ENCODE data around the gene TMPO.
A peak's percentile ranks its signal among the peaks of the same experiment; 100 is the strongest.
"Not testable (repeated sequence)": the region's sequence is repeated elsewhere in the genome, so short reads cannot be mapped to it uniquely, and the experiment has no call there.

TMPO gene

DNA sequence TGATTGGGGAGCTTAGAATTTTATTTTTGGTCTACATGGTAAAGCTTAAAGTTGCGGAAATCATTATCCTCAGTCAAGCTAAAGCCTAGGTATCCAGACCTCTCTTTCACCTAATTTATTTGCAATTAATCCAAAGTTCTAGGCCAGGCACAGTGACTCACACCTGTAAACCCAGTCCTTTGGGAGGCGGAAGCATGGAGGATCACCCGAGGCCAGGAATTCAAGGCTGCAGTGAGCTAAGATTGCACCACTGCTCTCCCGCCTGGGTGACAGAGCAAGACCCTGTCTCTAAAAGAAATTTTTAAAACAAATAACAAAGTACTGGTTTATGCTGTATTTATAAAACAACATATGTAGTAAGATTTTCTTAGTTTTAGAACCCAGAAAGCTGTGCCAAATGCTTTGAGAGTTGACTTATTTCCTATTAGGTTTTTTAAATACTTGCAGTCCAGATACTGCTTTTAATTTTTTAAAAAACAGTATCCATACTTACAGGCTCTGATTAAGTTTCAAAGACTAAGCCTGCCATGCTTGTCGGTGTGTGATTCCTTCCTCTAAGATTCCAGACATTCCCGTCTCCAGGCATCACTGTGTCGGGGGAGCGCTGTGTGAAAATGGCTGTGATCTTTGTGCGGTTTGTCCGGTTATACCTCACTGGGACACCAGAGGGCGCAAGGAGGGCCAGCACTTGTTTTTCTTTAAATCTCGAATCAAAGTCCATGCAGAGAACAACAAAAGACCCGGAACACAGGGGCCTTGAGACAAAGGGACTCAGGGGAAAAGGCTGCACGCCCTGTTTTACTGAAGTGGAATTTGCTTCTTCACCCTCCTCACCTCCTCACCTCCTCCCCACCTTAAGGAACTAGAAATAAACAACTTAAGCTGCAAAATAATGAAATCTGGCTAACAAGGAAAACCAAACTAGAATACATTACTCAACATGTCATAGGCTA lies 24.6 kb upstream of the TMPO start:
- no peak overlapping the region for H3K4me3 ChIP-seq (ENCODE audit: low read depth, low read length)
- in situ Hi-C loops (cut with HindIII; ENCODE audit: low sequenced_read_pairs), result no loop called here
- peak; percentile 92 for DNase-seq (ENCODE audit: low read depth, low spot score)
- TF ChIP-seq, protein P1, sequence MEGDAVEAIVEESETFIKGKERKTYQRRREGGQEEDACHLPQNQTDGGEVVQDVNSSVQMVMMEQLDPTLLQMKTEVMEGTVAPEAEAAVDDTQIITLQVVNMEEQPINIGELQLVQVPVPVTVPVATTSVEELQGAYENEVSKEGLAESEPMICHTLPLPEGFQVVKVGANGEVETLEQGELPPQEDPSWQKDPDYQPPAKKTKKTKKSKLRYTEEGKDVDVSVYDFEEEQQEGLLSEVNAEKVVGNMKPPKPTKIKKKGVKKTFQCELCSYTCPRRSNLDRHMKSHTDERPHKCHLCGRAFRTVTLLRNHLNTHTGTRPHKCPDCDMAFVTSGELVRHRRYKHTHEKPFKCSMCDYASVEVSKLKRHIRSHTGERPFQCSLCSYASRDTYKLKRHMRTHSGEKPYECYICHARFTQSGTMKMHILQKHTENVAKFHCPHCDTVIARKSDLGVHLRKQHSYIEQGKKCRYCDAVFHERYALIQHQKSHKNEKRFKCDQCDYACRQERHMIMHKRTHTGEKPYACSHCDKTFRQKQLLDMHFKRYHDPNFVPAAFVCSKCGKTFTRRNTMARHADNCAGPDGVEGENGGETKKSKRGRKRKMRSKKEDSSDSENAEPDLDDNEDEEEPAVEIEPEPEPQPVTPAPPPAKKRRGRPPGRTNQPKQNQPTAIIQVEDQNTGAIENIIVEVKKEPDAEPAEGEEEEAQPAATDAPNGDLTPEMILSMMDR (IDR thresholded peaks at IDR 0.05; ENCODE audit: low read depth, low read length), result peak; percentile 88

DNA sequence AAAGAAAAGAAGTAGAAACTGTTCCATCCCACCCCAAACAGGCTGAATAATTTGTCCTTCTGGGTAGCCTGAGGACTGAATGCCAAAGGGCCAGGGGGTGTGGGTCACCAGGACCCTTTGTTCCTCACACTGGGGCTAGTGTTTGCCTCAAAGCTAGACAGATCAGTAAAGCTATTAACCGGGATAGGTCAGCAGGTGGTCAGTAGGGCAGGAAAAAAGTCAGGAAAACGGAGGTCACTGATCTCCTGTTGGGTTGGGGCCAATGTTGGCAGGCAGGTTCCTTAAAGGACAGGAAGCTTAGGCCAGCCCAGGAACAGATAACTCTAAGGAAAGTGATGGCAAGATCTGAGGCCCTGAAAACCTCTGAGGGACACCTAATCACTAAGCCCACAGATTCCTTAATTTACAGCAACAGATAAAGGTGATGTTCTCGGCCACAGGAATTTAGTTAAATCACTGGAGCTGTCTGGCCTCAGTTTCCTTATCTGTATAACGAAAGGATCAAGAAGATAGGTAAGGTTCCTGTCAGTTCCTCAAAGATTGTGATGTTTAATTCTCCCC lies 22.7 kb upstream of the TMPO start:
- TF ChIP-seq, protein P1 (IDR thresholded peaks at IDR 0.05; ENCODE audit: low read depth, low read length), result no peak
- in situ Hi-C loops (cut with HindIII; ENCODE audit: low sequenced_read_pairs), result no loop called here
- no peak for DNase-seq (ENCODE audit: low read depth, low spot score)
- no peak overlapping the region for H3K4me3 ChIP-seq (ENCODE audit: low read depth, low read length)

DNA sequence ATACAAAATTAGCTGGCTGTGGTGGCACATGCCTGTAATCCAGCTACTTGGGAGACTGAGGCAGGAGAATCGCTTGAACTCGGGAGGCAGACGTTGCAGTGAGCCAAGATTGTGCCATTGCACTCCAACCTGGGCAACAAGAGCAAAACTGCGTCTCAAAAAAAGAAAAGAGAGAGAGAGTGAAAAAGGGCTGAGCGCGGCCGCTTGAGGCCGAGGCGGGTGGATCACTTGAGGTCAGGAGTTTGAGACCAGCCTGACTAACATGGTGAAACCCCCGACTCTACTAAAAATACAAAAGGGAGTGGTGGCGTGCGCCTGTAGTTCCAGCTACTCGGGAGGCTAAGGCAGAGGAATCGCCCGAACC lies 14.1 kb upstream of the TMPO start:
- H3K4me3 ChIP-seq (ENCODE audit: low read depth, low read length); DNase-seq (ENCODE audit: low read depth, low spot score); in situ Hi-C loops (cut with HindIII; ENCODE audit: low sequenced_read_pairs): not testable (repeated sequence)

DNA sequence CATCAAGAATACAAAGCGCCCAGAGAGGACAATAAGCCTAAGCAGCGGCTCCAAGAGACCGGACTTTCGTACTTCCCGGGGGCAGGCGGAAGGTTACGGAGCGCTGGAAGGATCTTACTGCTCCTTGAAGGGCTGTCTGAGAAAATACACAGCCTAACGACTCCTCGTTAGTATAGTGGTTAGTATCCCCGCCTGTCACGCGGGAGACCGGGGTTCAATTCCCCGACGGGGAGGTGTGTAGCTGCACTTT lies 12.1 kb upstream of the TMPO start:
- H3K4me3 ChIP-seq (ENCODE audit: low read depth, low read length), result peak overlapping the region; percentile 82
- TF ChIP-seq, protein P1 (IDR thresholded peaks at IDR 0.05; ENCODE audit: low read depth, low read length), result no peak
- in situ Hi-C loops (cut with HindIII; ENCODE audit: low sequenced_read_pairs), result no loop called here
- peak; percentile 96 for DNase-seq (ENCODE audit: low read depth, low spot score)

DNA sequence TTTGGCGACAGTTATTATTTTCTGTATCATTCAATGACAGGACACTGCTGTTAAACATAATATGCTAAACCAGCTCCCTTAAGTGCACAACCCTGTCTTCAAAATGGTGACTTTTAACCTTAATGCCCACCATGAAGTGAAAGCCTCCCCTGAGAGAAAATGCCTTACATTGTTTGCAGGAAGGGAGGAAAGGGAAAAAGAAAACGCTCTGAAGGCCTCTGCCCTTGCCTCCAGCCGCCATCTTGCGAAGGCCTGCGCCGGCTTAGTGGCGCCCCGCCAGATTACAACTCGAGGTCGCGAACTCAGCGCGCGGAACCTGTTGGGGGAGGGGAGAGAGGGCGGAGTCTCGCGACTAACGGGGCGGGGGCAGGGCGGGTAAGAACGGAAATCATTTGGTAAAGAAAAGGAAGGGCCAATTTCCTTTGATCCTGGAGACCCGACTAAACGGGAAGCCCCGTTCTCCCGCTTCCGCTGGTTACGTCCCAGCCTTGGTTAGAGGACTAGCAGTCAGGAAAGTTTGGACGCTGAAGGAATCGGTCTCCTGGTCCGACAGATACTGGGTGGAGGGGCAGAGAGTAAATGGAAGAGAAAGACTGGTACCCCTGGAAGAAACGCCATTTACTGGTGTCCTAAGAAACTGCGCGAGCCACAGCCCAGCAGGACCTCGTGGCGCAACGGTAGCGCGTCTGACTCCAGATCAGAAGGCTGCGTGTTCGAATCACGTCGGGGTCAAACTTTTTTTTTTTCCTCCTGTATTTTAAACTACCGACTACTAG lies 11.6 kb upstream of the TMPO start:
- peak overlapping the region; percentile 82 for H3K4me3 ChIP-seq (ENCODE audit: low read depth, low read length)
- peak; percentile 98 for DNase-seq (ENCODE audit: low read depth, low spot score)
- in situ Hi-C loops (cut with HindIII; ENCODE audit: low sequenced_read_pairs), result no loop called here
- TF ChIP-seq, protein P1 (IDR thresholded peaks at IDR 0.05; ENCODE audit: low read depth, low read length), result no peak

DNA sequence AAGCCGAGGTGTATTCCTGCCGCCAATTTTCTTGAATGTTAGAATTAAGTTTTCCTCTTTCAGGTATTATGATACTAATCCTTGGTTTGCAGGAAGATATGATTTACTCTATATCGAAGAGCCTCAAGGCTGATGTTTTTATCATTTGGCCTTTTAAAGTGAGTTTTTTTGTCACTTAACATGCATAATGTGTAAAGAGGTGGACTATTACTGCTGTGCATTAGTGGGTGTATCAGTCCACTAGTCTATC lies 11.1 kb upstream of the TMPO start:
- DNase-seq (ENCODE audit: low read depth, low spot score), result no peak
- peak overlapping the region; percentile 82 for H3K4me3 ChIP-seq (ENCODE audit: low read depth, low read length)
- TF ChIP-seq, protein P1 (IDR thresholded peaks at IDR 0.05; ENCODE audit: low read depth, low read length), result no peak
- in situ Hi-C loops (cut with HindIII; ENCODE audit: low sequenced_read_pairs), result no loop called here

DNA sequence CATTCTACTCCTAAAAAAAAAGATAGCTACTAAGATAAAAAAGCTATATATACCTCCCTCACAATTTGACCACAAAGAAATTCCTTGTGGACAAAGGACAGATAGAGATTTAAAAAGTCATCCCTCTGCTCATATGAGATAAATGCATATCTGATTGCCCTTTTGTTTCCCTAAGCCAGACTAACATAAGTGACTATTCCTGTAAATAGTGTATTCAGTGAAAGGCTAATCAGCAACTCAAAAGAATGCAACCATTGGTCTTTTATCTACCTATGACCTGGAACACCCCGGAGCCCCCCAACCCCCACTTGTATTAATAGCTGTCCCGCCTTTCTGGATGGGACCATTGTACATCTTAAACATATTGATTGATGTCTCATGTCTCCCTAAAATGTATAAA lies 6.3 kb upstream of the TMPO start:
- in situ Hi-C loops (cut with HindIII; ENCODE audit: low sequenced_read_pairs), result no loop called here
- TF ChIP-seq, protein P1 (IDR thresholded peaks at IDR 0.05; ENCODE audit: low read depth, low read length), result no peak
- H3K4me3 ChIP-seq (ENCODE audit: low read depth, low read length), result no peak overlapping the region
- no peak for DNase-seq (ENCODE audit: low read depth, low spot score)

DNA sequence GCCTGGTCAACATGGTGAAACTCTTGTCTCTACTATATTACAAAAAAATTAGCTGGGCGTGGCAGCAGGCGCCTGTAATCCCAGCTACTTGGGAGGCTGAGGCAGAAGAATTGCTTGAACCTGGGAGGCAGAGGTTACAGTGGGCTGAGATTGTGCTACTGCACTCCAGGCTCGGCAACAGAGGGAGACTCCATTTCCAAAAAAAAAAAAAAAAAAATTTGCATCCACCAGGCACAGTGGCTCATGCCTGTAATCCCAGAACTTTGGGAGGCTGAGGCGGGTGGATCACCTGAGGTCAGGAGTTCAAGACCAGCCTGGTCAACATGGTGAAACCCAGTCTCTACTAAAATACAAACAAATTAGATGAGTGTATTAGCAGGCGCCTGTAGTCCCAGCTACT lies 3.6 kb upstream of the TMPO start:
- DNase-seq (ENCODE audit: low read depth, low spot score); H3K4me3 ChIP-seq (ENCODE audit: low read depth, low read length); in situ Hi-C loops (cut with HindIII; ENCODE audit: low sequenced_read_pairs): not testable (repeated sequence)

Measured in astrocyte of the spinal cord (primary cell).